Measurements from ENCODE around the gene MINDY3. TPM values are rescaled to one million over a fixed set of nuclear protein-coding genes. Genes with fewer than 3 reads are reported as not detected.

MINDY3 gene
- total RNA-seq, 1 donor from 2014 or later = 28.6 TPM

DNA sequence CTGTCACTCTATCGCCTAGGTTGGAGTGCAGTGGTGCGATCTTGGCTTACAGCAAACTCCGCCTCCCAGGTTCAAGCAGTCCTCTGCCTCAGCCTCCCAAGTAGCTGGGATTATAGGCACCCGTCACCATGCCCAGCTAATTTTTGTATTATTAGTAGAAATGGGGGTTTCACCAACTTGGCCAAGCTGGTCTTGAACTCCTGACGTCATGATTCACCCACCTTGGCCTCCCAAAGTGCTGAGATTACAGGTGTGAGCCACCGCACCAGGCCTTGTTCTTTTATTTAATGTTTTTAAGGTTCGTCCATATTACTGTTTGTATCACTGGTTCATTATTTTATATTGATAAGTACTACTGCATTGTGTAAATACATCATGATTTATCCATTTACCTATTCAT lies 130.4 kb downstream of the MINDY3 start:
- Mint-ChIP-seq H3K36me3 (peaks cover 4% of the 10 kb centered on the region), H3K27me3 (ENCODE audit: low read depth) (peaks cover 3% of the 10 kb centered on the region), H3K4me1 (peaks cover 3% of the 10 kb centered on the region), H3K4me3 (no peak overlapping the region), H3K27ac (no peak overlapping the region), H3K9me3 (peaks cover 22% of the 10 kb centered on the region)
- TF ChIP-seq, protein P1, sequence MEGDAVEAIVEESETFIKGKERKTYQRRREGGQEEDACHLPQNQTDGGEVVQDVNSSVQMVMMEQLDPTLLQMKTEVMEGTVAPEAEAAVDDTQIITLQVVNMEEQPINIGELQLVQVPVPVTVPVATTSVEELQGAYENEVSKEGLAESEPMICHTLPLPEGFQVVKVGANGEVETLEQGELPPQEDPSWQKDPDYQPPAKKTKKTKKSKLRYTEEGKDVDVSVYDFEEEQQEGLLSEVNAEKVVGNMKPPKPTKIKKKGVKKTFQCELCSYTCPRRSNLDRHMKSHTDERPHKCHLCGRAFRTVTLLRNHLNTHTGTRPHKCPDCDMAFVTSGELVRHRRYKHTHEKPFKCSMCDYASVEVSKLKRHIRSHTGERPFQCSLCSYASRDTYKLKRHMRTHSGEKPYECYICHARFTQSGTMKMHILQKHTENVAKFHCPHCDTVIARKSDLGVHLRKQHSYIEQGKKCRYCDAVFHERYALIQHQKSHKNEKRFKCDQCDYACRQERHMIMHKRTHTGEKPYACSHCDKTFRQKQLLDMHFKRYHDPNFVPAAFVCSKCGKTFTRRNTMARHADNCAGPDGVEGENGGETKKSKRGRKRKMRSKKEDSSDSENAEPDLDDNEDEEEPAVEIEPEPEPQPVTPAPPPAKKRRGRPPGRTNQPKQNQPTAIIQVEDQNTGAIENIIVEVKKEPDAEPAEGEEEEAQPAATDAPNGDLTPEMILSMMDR (IDR thresholded peaks at IDR 0.05; ENCODE audit: unreplicated experiment) = no peak
- DNase-seq (ENCODE audit: low spot score in 2 of 2, unreplicated experiment in 2 of 2) = no peak

Other genes starting within 250 kb of the MINDY3 start
- gene ITGA8, start 140.6 kb downstream of the MINDY3 start, total RNA-seq = 19.2 to 21.8 TPM (median 21.7 TPM) in 3 replicates